ENCODE measurements around the gene BTBD2. TPM values are rescaled to one million over a fixed set of nuclear protein-coding genes. Genes with fewer than 3 reads are reported as not detected.
"Not testable (repeated sequence)": the region's sequence is repeated elsewhere in the genome, so short reads cannot be mapped to it uniquely, and the experiment has no call there.

The BTBD2 gene
- total RNA-seq, 3 donors from 2014 or later = 12.6 to 17.2 (median 14.4) TPM

GRCh38 chr19:1992759-1993260 is 22.7 kb downstream of the BTBD2 start:
- peak; percentile 30 to 54 for ATAC-seq
- H3K4me1 Mint-ChIP-seq (ENCODE audit: low read depth) = peaks cover 2% of the 10 kb centered on the region
- no peak overlapping the region for H3K4me3 Mint-ChIP-seq

DNA sequence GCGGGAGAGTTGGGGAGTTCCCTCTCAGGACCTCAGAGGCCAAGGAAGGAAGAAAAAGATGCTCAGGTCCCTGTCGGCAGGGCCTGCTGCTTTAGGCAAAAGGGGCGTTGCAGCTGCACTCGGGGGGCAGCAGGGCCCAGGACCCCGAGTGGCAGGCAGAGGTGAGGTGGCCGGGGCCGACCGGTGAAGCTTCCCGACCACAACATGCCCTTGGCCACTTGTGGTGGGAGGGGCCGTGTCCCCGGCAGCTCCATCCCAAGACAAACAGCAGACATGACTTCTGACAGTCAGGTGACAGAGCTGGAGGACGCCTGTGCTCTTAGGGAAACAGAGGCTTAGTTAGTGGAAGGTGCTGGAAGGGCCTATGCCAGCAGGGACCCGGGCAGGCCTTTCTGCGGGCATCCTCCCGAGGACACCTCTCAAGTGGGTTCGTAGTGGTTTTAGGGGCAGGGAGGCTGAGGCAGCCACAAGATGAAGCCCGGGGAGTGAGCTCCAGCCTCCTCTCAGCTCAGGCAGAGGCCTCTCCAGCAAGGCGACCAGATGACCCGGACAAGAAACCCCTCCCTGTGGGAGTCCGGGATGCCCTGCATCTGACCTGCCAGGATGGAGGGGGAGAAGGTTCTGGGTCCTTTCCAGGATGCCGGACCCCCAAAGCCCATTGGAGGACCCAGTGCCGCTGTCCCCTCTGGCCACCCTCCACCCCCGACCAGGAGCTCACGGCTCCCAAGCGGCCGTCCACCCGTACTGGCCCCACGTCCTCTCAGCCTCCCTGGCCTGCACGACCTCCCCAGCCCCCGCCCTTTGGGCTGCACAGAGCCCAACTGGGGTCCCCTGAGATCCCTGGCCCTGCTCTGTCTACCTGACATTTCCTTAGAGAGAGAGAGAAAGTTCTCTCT is 24.2 kb downstream of the BTBD2 start:
- Mint-ChIP-seq H3K9me3 (no peaks in the 10 kb centered on the region), H3K27me3 (ENCODE audit: low read depth) (no peaks in the 10 kb centered on the region), H3K4me1 (ENCODE audit: low read depth) (no peaks in the 10 kb centered on the region), H3K36me3 (ENCODE audit: insufficient read depth) (peaks cover 7% of the 10 kb centered on the region), H3K4me3 (no peak overlapping the region)
- DNase-seq (no peak), ATAC-seq (no peak)

More at GRCh38 chr19:1992759-1993260, 22.7 kb downstream of the BTBD2 start:
- no peaks in the 10 kb centered on the region for H3K27me3 Mint-ChIP-seq (ENCODE audit: low read depth)
- no peaks in the 10 kb centered on the region for H3K9me3 Mint-ChIP-seq
- DNase-seq = no peak
- H3K36me3 Mint-ChIP-seq (ENCODE audit: insufficient read depth) = peaks cover 9% of the 10 kb centered on the region

GRCh38 chr19:1990230-1991017 is 25.1 kb downstream of the BTBD2 start:
- DNase-seq (no peak), ATAC-seq (no peak)
- peaks cover 3% of the 10 kb centered on the region for H3K36me3 Mint-ChIP-seq (ENCODE audit: insufficient read depth)
- H3K27me3 Mint-ChIP-seq (ENCODE audit: low read depth) = no peaks in the 10 kb centered on the region
- no peaks in the 10 kb centered on the region for H3K4me1 Mint-ChIP-seq (ENCODE audit: low read depth)
- H3K9me3 Mint-ChIP-seq = no peaks in the 10 kb centered on the region
- H3K4me3 Mint-ChIP-seq = no peak overlapping the region

GRCh38 chr19:1989513-1990229 is 25.8 kb downstream of the BTBD2 start:
- H3K4me3 Mint-ChIP-seq = no peak overlapping the region
- peaks cover 7% of the 10 kb centered on the region for H3K36me3 Mint-ChIP-seq (ENCODE audit: insufficient read depth)
- no peaks in the 10 kb centered on the region for H3K9me3 Mint-ChIP-seq
- ATAC-seq = no peak
- no peaks in the 10 kb centered on the region for H3K27me3 Mint-ChIP-seq (ENCODE audit: low read depth)
- no peak for DNase-seq
- H3K4me1 Mint-ChIP-seq (ENCODE audit: low read depth) = no peaks in the 10 kb centered on the region

DNA sequence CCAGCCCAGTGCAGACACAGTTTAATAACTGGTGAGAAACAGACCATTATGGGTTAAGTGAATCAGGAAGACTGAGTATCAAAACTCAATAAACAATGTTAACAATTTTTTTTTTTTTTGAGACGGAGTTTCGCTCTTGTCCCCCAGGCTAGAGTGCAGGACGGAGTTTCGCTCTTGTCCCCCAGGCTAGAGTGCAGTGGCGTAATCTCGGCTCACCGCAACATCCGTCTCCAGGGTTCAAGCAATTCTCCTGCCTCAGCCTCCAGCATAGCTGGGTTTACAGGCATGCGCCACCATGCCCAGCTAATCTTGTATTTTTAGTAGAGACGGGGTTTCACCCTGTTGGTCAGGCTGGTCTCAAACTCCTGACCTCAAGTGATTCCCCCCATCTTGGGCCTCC is 27.1 kb downstream of the BTBD2 start:
- not testable (repeated sequence) for ATAC-seq; H3K4me1 Mint-ChIP-seq (ENCODE audit: low read depth); H3K9me3 Mint-ChIP-seq; H3K4me3 Mint-ChIP-seq; H3K36me3 Mint-ChIP-seq (ENCODE audit: insufficient read depth); DNase-seq; H3K27me3 Mint-ChIP-seq (ENCODE audit: low read depth)

DNA sequence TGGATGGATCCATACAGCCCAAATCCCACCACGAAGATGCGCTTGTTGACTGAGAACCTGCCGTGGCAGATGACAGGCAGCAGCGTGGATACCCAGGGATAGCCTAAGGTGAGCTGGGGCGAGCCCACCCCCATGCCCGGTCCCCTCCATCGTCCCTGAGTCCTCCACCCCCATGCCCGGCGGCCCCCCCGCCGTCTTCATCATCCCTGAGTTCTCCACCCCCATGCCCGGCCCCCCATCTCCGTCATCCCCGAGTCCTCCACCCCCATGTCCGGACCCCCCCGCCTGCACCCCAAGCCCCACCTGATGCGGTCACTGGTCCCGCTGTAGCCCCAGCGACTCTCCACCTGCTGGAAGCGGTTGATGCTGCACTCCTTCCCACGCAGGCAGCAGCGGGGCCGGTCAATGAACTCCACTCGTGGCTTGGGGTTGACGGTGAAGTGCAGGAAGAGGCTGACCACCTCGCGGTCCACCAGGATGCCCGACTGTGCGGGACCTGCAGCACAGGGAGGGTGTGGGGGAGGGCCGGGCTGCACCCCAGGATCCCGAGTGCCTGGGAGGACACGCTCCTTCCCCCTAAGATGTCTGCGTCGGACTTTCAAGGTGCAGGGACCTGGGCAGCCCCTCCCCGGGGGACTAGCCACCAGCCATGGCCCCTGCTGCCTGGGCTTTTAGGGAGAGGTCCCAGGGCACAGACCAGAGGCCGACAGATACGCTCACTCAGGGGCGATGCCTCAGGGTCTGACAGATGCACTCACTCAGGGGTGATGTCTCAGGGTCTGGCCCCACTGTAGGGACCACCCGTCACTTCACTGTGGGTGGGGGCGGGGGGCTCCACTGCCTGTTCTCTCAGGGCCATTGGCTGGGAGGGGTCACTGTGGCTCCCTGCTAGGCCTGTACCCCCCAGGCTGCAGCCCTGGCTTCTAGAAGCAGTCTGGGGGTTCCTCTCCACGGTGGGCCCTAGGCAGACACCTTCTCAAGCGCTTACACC is 28.0 kb downstream of the BTBD2 start:
- no peak overlapping the region for H3K4me3 Mint-ChIP-seq
- no peaks in the 10 kb centered on the region for H3K9me3 Mint-ChIP-seq
- peaks cover 10% of the 10 kb centered on the region for H3K36me3 Mint-ChIP-seq (ENCODE audit: insufficient read depth)
- peaks cover 2% of the 10 kb centered on the region for H3K4me1 Mint-ChIP-seq (ENCODE audit: low read depth)
- H3K27me3 Mint-ChIP-seq (ENCODE audit: low read depth) = no peaks in the 10 kb centered on the region
- no peak for DNase-seq
- ATAC-seq = no peak

GRCh38 chr19:1986357-1987162 is 29.0 kb downstream of the BTBD2 start:
- ATAC-seq (peak in 1 of 2 donors; percentile 10), DNase-seq (no peak)
- no peak overlapping the region for H3K4me3 Mint-ChIP-seq
- H3K9me3 Mint-ChIP-seq = no peaks in the 10 kb centered on the region
- H3K36me3 Mint-ChIP-seq (ENCODE audit: insufficient read depth) = peaks cover 10% of the 10 kb centered on the region
- H3K4me1 Mint-ChIP-seq (ENCODE audit: low read depth) = peaks cover 2% of the 10 kb centered on the region
- H3K27me3 Mint-ChIP-seq (ENCODE audit: low read depth) = no peaks in the 10 kb centered on the region

GRCh38 chr19:1985588-1986356 is 29.7 kb downstream of the BTBD2 start:
- H3K9me3 Mint-ChIP-seq = no peaks in the 10 kb centered on the region
- H3K36me3 Mint-ChIP-seq (ENCODE audit: insufficient read depth) = peaks cover 12% of the 10 kb centered on the region
- peaks cover 2% of the 10 kb centered on the region for H3K4me1 Mint-ChIP-seq (ENCODE audit: low read depth)
- H3K27me3 Mint-ChIP-seq (ENCODE audit: low read depth) = no peaks in the 10 kb centered on the region
- no peak overlapping the region for H3K4me3 Mint-ChIP-seq
- DNase-seq = no peak
- no peak for ATAC-seq

DNA sequence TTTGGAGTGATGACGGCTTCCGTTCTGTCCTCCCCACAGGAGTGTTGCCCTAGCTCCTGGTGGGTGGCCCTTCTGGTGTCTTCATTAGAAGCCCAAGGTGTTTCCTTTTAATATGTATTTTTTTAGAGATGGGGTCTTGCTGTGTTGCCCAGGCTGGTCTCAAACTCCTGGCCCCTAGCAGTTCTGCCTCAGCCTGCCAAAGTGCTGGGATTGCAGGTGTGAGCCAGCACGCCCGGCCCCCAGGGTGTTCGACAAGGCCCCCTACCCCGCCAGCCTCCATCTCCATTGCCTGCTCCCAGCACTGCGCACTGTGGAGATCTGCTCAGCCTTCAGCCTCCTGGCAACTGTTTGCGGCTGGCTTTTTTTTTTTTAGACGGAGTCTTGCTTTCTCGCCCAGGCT is 31.2 kb downstream of the BTBD2 start:
- ATAC-seq (no peak), DNase-seq (no peak)
- H3K4me3 Mint-ChIP-seq = no peak overlapping the region
- no peaks in the 10 kb centered on the region for H3K27me3 Mint-ChIP-seq (ENCODE audit: low read depth)
- H3K4me1 Mint-ChIP-seq (ENCODE audit: low read depth) = peaks cover 2% of the 10 kb centered on the region
- H3K36me3 Mint-ChIP-seq (ENCODE audit: insufficient read depth) = peaks cover 12% of the 10 kb centered on the region
- H3K9me3 Mint-ChIP-seq = no peaks in the 10 kb centered on the region

DNA sequence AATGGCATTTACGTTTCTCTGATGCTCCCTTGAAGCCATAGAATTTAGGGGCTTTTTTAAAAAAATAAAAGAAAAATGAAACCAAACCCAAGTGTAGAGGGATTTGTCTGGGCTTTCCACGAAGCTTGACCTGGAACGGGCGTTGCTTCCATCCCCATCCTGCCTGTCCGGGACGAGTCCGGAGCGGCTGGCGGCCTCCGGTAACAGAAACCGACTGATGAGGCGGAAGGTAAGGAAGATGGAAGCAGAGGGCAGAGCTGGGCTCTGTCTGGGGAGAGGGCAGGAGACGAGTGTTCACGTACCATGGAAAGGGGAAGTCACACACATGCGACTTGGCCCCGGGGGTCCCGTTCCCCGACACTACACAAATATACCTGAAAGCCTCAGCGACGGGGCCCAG is 34.3 kb downstream of the BTBD2 start:
- Mint-ChIP-seq H3K4me1 (ENCODE audit: low read depth) (peaks cover 2% of the 10 kb centered on the region), H3K9me3 (no peaks in the 10 kb centered on the region), H3K4me3 (no peak overlapping the region), H3K27me3 (ENCODE audit: low read depth) (no peaks in the 10 kb centered on the region), H3K36me3 (ENCODE audit: insufficient read depth) (peaks cover 9% of the 10 kb centered on the region)
- DNase-seq = no peak
- ATAC-seq = no peak

- no peaks in the 10 kb centered on the region for H3K9me3 Mint-ChIP-seq
- DNase-seq (no peak), ATAC-seq (no peak)
- H3K27me3 Mint-ChIP-seq (ENCODE audit: low read depth) = no peaks in the 10 kb centered on the region
- peaks cover 2% of the 10 kb centered on the region for H3K4me1 Mint-ChIP-seq (ENCODE audit: low read depth)
- H3K4me3 Mint-ChIP-seq = no peak overlapping the region
- H3K36me3 Mint-ChIP-seq (ENCODE audit: insufficient read depth) = peaks cover 9% of the 10 kb centered on the region
Observed at GRCh38 chr19:1980809-1981181, 34.7 kb downstream of the BTBD2 start.

GRCh38 chr19:1980091-1980808 is 35.3 kb downstream of the BTBD2 start:
- no peak for ATAC-seq
- H3K4me3 Mint-ChIP-seq = no peak overlapping the region
- no peaks in the 10 kb centered on the region for H3K9me3 Mint-ChIP-seq
- H3K27me3 Mint-ChIP-seq (ENCODE audit: low read depth) = no peaks in the 10 kb centered on the region
- no peak for DNase-seq
- peaks cover 2% of the 10 kb centered on the region for H3K4me1 Mint-ChIP-seq (ENCODE audit: low read depth)
- peaks cover 9% of the 10 kb centered on the region for H3K36me3 Mint-ChIP-seq (ENCODE audit: insufficient read depth)
